ENCODE measurements around the gene ZFYVE28. TPM values are rescaled to one million over a fixed set of nuclear protein-coding genes. Genes with fewer than 3 reads are reported as not detected.

Gene ZFYVE28
- total RNA-seq, 1 experiment from 2014 or later = 19.2 TPM

DNA sequence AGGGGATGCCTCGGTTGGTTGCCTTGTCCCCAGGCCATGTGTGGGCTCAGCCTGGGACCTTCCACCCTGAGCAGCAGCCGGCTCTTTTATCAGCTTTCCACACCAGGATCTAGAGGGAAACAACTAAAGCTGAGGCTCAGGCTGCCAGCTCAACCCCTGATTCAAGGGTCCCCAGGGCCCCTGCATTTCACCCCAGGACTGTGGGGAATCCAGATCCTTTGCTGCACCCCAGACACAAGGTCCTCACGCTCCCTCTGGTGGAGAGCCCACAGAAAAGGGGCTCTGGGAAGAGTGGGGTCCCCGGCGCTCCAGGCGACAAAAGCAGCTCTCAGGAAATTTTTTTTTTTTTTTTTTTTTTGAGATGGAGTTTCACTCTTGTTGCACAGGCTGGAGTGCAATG, 64.3 kb downstream of the ZFYVE28 start:
- ATAC-seq = peak; percentile 62
- no peaks in the 10 kb centered on the region for H4K20me1 ChIP-seq (ENCODE audit: insufficient read depth)
- CTCF ChIA-PET = no interaction called here
- no peaks in the 10 kb centered on the region for H3K79me2 ChIP-seq (ENCODE audit: insufficient read depth, low read length)
- no peak overlapping the region for H3K9ac ChIP-seq (ENCODE audit: low read length)
- POLR2A ChIA-PET = no interaction called here
- no peaks in the 10 kb centered on the region for H3K4me1 ChIP-seq (ENCODE audit: control insufficient read depth in 1 of 2, insufficient read depth in 2 of 2, low read length in 2 of 2)
- no peak for DNase-seq (ENCODE audit: low read depth, low spot score)
- no peaks in the 10 kb centered on the region for H3K27me3 ChIP-seq (ENCODE audit: insufficient read depth, low read length)
- H3K4me3 ChIP-seq (replicated peaks in 1 of 2; ENCODE audit: low read depth in 1 of 2, low read length in 2 of 2) = no peak overlapping the region
- RAD21 ChIA-PET (ENCODE audit: low non-redundant PET in 1 of 2, low total read pairs in 2 of 2, uncharacterized antibody in 2 of 2, unreplicated experiment in 2 of 2) = interaction anchor here in 1 of 2 experiments (0.5 kb wide), 1 partner anchor 126 kb away, joined by 4 read pairs; no protein-coding TSS in a partner anchor
- H2AFZ ChIP-seq (ENCODE audit: low read depth, low read length, poor library complexity, severe bottlenecking) = no peak overlapping the region
- no peak overlapping the region for H3K4me2 ChIP-seq (ENCODE audit: low read length)
- TF ChIP-seq, protein P1, sequence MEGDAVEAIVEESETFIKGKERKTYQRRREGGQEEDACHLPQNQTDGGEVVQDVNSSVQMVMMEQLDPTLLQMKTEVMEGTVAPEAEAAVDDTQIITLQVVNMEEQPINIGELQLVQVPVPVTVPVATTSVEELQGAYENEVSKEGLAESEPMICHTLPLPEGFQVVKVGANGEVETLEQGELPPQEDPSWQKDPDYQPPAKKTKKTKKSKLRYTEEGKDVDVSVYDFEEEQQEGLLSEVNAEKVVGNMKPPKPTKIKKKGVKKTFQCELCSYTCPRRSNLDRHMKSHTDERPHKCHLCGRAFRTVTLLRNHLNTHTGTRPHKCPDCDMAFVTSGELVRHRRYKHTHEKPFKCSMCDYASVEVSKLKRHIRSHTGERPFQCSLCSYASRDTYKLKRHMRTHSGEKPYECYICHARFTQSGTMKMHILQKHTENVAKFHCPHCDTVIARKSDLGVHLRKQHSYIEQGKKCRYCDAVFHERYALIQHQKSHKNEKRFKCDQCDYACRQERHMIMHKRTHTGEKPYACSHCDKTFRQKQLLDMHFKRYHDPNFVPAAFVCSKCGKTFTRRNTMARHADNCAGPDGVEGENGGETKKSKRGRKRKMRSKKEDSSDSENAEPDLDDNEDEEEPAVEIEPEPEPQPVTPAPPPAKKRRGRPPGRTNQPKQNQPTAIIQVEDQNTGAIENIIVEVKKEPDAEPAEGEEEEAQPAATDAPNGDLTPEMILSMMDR (IDR thresholded peaks at IDR 0.05 in 2 of 3, conservative IDR thresholded peaks at IDR 0.05 in 1 of 3; ENCODE audit: borderline replicate concordance in 1 of 3, insufficient read depth in 1 of 3, low read depth in 2 of 3, low read length in 2 of 3) = peak in 2 of 3 experiments; percentile 32 to 38; a peak in 2 of 6 replicates
- TF ChIP-seq YY1 (IDR thresholded peaks at IDR 0.05; ENCODE audit: extremely low read depth, insufficient replicate concordance, low read depth, low read length) (no peak), SIN3A (IDR thresholded peaks at IDR 0.05; ENCODE audit: low read depth) (no peak)
- TF ChIP-seq, protein P2, sequence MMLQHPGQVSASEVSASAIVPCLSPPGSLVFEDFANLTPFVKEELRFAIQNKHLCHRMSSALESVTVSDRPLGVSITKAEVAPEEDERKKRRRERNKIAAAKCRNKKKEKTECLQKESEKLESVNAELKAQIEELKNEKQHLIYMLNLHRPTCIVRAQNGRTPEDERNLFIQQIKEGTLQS (IDR thresholded peaks at IDR 0.05) = no peak
- no peaks in the 10 kb centered on the region for H3K36me3 ChIP-seq (ENCODE audit: control insufficient read depth in 1 of 2, insufficient read depth in 2 of 2, low read length in 2 of 2)
- H3K9me3 ChIP-seq (ENCODE audit: control insufficient read depth in 1 of 2, insufficient read depth in 1 of 2, low read depth in 1 of 2, low read length in 2 of 2) = no peaks in the 10 kb centered on the region
- intact Hi-C loops (cut with micrococcal nuclease) = no loop called here
- BruUV-seq (replicated peaks) = no TSS peak
- no peaks in the 10 kb centered on the region for H3K9me2 ChIP-seq (ENCODE audit: insufficient read depth)
- no peak overlapping the region for H3K27ac ChIP-seq (ENCODE audit: low read depth, low read length)

DNA sequence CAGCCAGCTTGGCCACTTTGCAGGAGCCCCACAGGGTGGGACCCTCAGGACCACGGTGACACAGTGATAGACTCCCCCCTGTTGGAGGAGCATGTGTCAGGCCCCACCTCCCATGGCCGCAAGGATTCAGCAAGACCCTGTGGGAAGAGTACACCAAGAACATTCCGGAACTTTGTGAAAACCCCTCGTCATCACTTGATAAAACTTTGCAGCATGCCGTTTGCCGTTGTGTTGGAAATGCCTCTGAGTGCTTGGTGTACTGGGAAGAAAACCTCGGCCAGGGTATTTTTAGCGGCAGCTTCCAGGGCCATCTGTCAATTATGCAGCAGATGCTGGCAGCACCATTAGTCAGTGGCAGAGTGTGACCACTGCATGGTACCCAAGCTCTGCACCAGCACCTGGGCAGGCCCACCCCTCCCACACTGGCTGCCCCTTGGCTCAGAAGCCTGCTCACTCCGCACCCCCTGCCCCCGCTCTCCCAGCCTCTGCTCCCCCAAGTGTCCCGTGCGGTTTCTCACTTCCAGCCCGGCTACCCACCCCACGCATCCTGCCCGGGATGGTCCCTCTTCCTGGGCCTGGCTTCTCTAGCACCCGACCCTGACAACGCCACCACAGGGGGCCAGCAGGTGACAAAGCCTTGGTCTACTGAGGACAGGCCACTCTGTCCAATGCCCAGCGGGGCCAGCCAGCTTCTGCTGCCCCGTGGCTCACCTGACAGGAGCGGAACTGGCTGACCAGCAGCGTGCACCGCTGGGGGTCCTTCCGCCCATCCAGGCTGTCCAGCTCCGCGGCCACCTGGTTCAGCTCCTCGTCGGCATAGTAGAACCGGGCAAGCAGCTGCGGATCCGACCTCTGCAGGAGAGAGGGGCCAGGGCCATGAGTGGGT, 65.0 kb downstream of the ZFYVE28 start:
- CTCF ChIA-PET = no interaction called here
- no peak overlapping the region for H3K9ac ChIP-seq (ENCODE audit: low read length)
- no TSS peak for BruUV-seq (replicated peaks)
- H4K20me1 ChIP-seq (ENCODE audit: insufficient read depth) = no peaks in the 10 kb centered on the region
- POLR2A ChIA-PET = no interaction called here
- no peak overlapping the region for H3K27ac ChIP-seq (ENCODE audit: low read depth, low read length)
- no peak for DNase-seq (ENCODE audit: low read depth, low spot score)
- H3K4me2 ChIP-seq (ENCODE audit: low read length) = no peak overlapping the region
- no peaks in the 10 kb centered on the region for H3K36me3 ChIP-seq (ENCODE audit: control insufficient read depth in 1 of 2, insufficient read depth in 2 of 2, low read length in 2 of 2)
- H3K27me3 ChIP-seq (ENCODE audit: insufficient read depth, low read length) = no peaks in the 10 kb centered on the region
- H3K4me1 ChIP-seq (ENCODE audit: control insufficient read depth in 1 of 2, insufficient read depth in 2 of 2, low read length in 2 of 2) = no peaks in the 10 kb centered on the region
- H2AFZ ChIP-seq (ENCODE audit: low read depth, low read length, poor library complexity, severe bottlenecking) = no peak overlapping the region
- TF ChIP-seq, protein P3, sequence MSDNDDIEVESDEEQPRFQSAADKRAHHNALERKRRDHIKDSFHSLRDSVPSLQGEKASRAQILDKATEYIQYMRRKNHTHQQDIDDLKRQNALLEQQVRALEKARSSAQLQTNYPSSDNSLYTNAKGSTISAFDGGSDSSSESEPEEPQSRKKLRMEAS (IDR thresholded peaks at IDR 0.05) = no peak
- TF ChIP-seq ELF1 (IDR thresholded peaks at IDR 0.05; ENCODE audit: borderline replicate concordance, low read depth) = no peak
- no peak for TF ChIP-seq CEBPB (IDR thresholded peaks at IDR 0.05; ENCODE audit: low read depth)
- TF ChIP-seq JUND (IDR thresholded peaks at IDR 0.05) = no peak
- TF ChIP-seq, protein P1 (IDR thresholded peaks at IDR 0.05 in 2 of 3, conservative IDR thresholded peaks at IDR 0.05 in 1 of 3; ENCODE audit: borderline replicate concordance in 1 of 3, insufficient read depth in 1 of 3, low read depth in 2 of 3, low read length in 2 of 3) = no peak
- TF ChIP-seq EGR1 (IDR thresholded peaks at IDR 0.05; ENCODE audit: low read depth) = no peak
- no peaks in the 10 kb centered on the region for H3K79me2 ChIP-seq (ENCODE audit: insufficient read depth, low read length)
- intact Hi-C loops (cut with micrococcal nuclease) = no loop called here
- RAD21 ChIA-PET (ENCODE audit: low non-redundant PET in 1 of 2, low total read pairs in 2 of 2, uncharacterized antibody in 2 of 2, unreplicated experiment in 2 of 2) = interaction anchor here in 1 of 2 experiments (0.5 kb wide), 1 partner anchor 126 kb away, joined by 4 read pairs; no protein-coding TSS in a partner anchor
- H3K9me2 ChIP-seq (ENCODE audit: insufficient read depth) = no peaks in the 10 kb centered on the region
- no peak overlapping the region for H3K4me3 ChIP-seq (replicated peaks in 1 of 2; ENCODE audit: low read depth in 1 of 2, low read length in 2 of 2)
- no peaks in the 10 kb centered on the region for H3K9me3 ChIP-seq (ENCODE audit: control insufficient read depth in 1 of 2, insufficient read depth in 1 of 2, low read depth in 1 of 2, low read length in 2 of 2)
- ATAC-seq = no peak

All from HCT116 (cell line).